ENCODE data around the gene ZC3H13. TPM values are rescaled to one million over a fixed set of nuclear protein-coding genes. Genes with fewer than 3 reads are reported as not detected.
"Not testable (repeated sequence)": the region's sequence is repeated elsewhere in the genome, so short reads cannot be mapped to it uniquely, and the experiment has no call there.

Gene ZC3H13
- total RNA-seq, 2 experiments from 2014 or later: 38.2 to 42.2 TPM

DNA sequence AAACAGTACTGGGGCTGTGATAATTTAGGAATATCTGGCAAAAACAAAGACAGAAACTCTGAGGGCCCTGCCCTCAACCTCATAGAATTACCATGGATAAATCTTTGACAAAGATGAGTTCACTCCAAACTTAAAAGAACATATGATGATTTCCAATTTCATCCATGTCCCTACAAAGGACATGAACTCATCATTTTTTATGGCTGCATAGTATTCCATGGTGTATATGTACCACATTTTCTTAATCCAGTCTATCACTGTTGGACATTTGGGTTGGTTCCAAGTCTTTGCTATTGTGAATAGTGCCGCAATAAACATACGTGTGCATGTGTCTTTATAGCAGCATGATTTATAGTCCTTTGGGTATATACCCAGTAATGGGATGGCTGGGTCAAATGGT is 71.4 kb downstream of the ZC3H13 start:
- H3K4me1 Mint-ChIP-seq (ENCODE audit: low read depth); DNase-seq; CTCF ChIA-PET; H3K4me3 Mint-ChIP-seq; H3K27ac Mint-ChIP-seq; intact Hi-C loops (cut with micrococcal nuclease); H3K27me3 Mint-ChIP-seq (ENCODE audit: low read depth); H3K9me3 Mint-ChIP-seq: not testable (repeated sequence)
- H3K36me3 Mint-ChIP-seq (ENCODE audit: low read depth): peaks cover 50% of the 10 kb centered on the region

DNA sequence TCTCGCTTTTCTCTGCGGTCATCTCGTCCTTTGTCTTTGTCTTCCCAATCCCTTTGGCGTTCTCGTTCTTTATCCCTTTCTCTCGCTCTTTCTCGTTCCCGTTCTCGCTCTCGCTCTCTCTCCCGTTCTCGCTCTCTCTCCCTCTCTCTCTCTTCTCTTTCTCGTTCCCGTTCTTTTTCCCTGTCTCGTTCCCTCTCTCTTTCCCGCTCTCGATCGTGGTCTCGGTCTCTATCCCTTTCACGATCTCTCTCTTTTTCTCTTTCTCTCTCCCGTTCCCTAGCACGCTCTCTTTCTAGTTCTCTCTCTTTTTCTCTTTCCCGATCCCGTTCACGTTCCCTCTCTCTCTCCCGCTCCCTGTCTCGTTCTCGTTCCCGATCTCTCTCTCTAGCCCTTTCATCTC is 77.2 kb downstream of the ZC3H13 start:
- H3K4me3 Mint-ChIP-seq: no peak overlapping the region
- H3K27ac Mint-ChIP-seq: no peak overlapping the region
- CTCF ChIA-PET: interaction anchor here (0.6 kb wide), 1 partner anchor 104 kb away, joined by 3 read pairs; no protein-coding TSS in a partner anchor

DNA sequence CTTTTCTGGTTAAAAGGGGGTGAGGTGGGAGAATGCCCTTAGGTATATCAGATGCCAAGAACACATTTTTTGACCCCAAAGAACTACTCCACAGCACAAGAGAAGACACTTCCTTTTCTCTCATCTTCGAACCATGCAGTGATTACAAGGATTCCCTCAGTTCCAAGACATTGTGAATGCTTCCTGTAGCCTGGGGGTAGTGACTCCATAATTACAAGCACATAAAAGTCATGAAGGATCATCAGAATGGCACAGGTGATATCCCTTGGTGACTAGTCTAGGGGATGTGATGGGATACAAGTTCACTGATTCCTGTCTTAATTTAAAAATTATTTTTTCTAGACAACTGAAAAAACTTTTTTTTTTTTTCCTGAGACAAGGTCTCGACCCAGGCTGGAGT is 78.0 kb downstream of the ZC3H13 start:
- DNase-seq: no peak
- intact Hi-C loops (cut with micrococcal nuclease): no loop called here
- Mint-ChIP-seq H3K4me1 (ENCODE audit: low read depth) (no peaks in the 10 kb centered on the region), H3K27ac (no peak overlapping the region), H3K4me3 (no peak overlapping the region), H3K9me3 (no peaks in the 10 kb centered on the region), H3K27me3 (ENCODE audit: low read depth) (no peaks in the 10 kb centered on the region), H3K36me3 (ENCODE audit: low read depth) (peaks cover 31% of the 10 kb centered on the region)
- CTCF ChIA-PET: no interaction called here

More for the DNA sequence above, 77.2 kb downstream of the ZC3H13 start:
- Mint-ChIP-seq H3K27me3 (ENCODE audit: low read depth) (no peaks in the 10 kb centered on the region), H3K4me1 (ENCODE audit: low read depth) (no peaks in the 10 kb centered on the region), H3K9me3 (no peaks in the 10 kb centered on the region), H3K36me3 (ENCODE audit: low read depth) (peaks cover 31% of the 10 kb centered on the region)
- intact Hi-C loops (cut with micrococcal nuclease): no loop called here
- no peak for DNase-seq

DNA sequence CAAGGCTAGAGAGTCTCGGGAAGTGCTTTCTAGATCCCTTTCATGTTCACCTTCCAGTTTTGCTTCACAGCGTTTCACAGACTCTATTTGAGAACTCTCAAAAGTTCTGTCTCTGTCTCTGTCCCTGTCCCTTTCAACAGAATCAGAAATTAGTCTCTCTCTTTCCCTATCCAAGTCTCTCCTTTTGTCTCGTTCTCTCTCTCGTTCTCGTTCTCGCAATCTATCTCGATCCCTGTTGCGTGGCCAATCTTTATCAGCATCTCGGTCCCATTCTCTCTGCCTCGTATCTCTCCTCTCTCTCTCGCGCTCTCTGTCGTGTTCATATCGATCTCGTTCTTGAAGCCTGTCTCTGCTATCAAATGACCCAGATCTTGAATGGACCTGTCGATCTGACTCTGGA is 85.0 kb downstream of the ZC3H13 start:
- H3K4me3 Mint-ChIP-seq: no peak overlapping the region
- intact Hi-C loops (cut with micrococcal nuclease): loop anchor here (5.0 kb wide), 1 partner anchor 115 kb away; the partner anchor contains the start of gene SIAH3
- no peak overlapping the region for H3K27ac Mint-ChIP-seq
- CTCF ChIA-PET: no interaction called here
- peaks cover 37% of the 10 kb centered on the region for H3K36me3 Mint-ChIP-seq (ENCODE audit: low read depth)
- no peaks in the 10 kb centered on the region for H3K9me3 Mint-ChIP-seq
- no peak for DNase-seq
- peaks cover 14% of the 10 kb centered on the region for H3K4me1 Mint-ChIP-seq (ENCODE audit: low read depth)
- no peaks in the 10 kb centered on the region for H3K27me3 Mint-ChIP-seq (ENCODE audit: low read depth)

DNA sequence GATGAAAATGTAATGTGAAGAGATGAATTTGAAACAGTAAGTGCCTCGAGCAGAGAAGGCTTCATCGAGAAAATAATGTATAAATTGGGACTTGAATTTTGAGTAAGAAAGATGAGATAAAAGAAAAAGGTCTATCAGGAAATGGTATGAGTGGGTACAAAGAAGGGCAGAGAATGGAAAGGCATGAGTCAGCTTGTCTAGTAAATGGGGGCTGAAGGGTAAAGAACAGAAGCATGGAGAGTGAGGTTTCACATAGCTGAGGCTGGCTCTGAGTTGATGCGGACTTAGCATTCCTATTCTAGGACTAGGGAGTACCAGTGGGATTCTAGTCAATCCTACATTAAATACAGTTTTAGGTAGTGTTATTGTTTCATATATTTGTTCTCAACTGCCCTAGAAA is 85.8 kb downstream of the ZC3H13 start:
- H3K27me3 Mint-ChIP-seq (ENCODE audit: low read depth): no peaks in the 10 kb centered on the region
- no peaks in the 10 kb centered on the region for H3K9me3 Mint-ChIP-seq
- H3K27ac Mint-ChIP-seq: peak overlapping the region; percentile 50
- DNase-seq: peak; percentile 12
- peaks cover 14% of the 10 kb centered on the region for H3K4me1 Mint-ChIP-seq (ENCODE audit: low read depth)
- intact Hi-C loops (cut with micrococcal nuclease): loop anchor here (5.0 kb wide), 1 partner anchor 114 kb away; the partner anchor contains the start of gene SIAH3
- H3K4me3 Mint-ChIP-seq: no peak overlapping the region
- peaks cover 37% of the 10 kb centered on the region for H3K36me3 Mint-ChIP-seq (ENCODE audit: low read depth)
- CTCF ChIA-PET: interaction anchor here (0.5 to 0.8 kb wide), 3 partner anchors 84 to 174 kb away, joined by 3 to 5 read pairs (median 3); no protein-coding TSS in a partner anchor

DNA sequence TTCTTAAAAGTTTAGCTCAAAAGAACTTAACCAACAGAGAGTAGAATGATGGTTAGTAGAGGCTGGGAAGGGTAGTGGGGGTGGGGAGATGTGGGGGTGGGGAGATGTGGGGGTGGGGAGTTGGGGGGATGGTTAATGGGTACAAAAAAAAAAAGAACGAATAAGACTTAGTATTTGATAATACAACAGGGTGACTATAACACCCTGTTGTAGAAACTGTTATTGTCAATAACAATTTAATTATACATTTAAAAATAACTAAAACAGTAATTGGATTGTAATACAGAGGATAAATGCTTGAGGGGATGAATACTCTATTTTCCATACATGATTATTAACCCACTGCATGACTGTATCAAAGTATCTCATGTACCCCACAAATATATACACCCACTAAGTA is 91.1 kb downstream of the ZC3H13 start:
- Mint-ChIP-seq H3K4me1 (ENCODE audit: low read depth) (peaks cover 9% of the 10 kb centered on the region), H3K27ac (no peak overlapping the region), H3K27me3 (ENCODE audit: low read depth) (no peaks in the 10 kb centered on the region), H3K9me3 (no peaks in the 10 kb centered on the region), H3K4me3 (no peak overlapping the region), H3K36me3 (ENCODE audit: low read depth) (peaks cover 35% of the 10 kb centered on the region)
- DNase-seq: no peak
- CTCF ChIA-PET: interaction anchor here (0.6 kb wide), 1 partner anchor 39 kb away, joined by 3 read pairs; no protein-coding TSS in a partner anchor
- intact Hi-C loops (cut with micrococcal nuclease): no loop called here

DNA sequence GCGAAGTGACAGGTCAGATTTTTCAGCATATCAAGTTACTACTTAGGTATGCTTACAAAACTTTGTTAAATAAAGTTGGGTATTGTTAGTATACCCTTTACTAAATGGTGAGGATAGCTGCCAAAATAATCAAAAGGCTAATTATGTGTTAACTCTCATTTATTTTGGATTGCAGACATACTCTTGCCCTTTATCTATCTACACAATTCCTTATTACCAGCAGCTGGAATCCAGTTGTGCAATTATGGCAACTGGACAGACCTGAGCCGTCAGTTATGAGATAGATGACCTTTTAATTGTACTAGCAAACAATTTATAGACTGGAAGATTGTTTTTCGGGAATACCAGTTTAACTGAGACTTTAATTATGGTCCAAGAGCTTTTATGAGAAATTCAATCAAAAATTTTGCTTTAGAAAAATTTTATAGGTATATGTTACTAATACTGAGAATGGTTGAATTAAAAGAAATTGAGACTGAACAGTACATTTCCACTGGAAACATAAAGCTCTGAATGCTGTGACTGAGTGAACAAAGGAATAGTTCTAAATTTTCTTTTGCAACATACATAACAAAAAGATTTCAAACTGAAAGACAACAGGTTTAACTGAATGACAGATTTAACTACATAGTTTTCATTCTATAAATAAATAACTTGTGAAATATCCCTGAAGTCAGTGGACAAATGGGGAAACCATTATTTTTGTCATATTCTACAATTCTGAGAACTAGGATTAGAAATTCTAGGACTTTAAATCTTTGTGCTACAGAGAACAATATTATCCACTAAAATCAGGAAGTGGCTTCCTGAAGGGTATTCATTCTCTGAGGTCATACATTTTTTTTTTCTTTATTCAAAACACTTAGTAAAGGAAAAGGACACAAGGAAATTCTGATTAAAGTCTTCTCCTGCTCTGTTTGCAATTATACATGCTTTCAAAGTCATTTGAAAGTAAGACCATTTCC is 97.4 kb downstream of the ZC3H13 start:
- CTCF ChIA-PET: no interaction called here
- DNase-seq: no peak
- no peaks in the 10 kb centered on the region for H3K9me3 Mint-ChIP-seq
- H3K4me3 Mint-ChIP-seq: no peak overlapping the region
- H3K4me1 Mint-ChIP-seq (ENCODE audit: low read depth): no peaks in the 10 kb centered on the region
- intact Hi-C loops (cut with micrococcal nuclease): no loop called here
- H3K36me3 Mint-ChIP-seq (ENCODE audit: low read depth): peaks cover 30% of the 10 kb centered on the region
- no peak overlapping the region for H3K27ac Mint-ChIP-seq
- H3K27me3 Mint-ChIP-seq (ENCODE audit: low read depth): no peaks in the 10 kb centered on the region

DNA sequence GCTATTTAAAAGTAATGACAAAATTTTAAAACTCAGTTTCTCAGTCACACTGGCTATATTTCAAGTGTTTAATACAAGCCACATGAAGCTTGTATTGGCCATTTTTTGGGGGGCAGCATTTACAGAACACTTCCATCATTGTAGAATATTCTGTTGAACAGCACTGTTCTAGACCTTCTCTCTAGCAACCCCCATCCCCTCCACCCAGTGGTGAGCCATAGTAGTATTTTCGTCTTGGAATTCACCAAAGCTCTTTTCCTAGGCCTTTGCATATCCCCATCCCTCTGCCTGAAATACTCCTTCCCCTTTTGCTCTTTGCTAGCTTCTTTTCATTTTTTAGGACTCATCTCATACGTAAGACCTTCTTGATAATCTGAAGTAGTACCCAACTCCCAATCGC is 99.5 kb downstream of the ZC3H13 start:
- intact Hi-C loops (cut with micrococcal nuclease): no loop called here
- Mint-ChIP-seq H3K9me3 (no peaks in the 10 kb centered on the region), H3K27me3 (ENCODE audit: low read depth) (no peaks in the 10 kb centered on the region), H3K27ac (no peak overlapping the region), H3K36me3 (ENCODE audit: low read depth) (peaks cover 23% of the 10 kb centered on the region), H3K4me3 (no peak overlapping the region), H3K4me1 (ENCODE audit: low read depth) (no peaks in the 10 kb centered on the region)
- CTCF ChIA-PET: interaction anchor here (1.6 kb wide), 1 partner anchor 11 kb away, joined by 5 read pairs; no protein-coding TSS in a partner anchor
- DNase-seq: no peak

DNA sequence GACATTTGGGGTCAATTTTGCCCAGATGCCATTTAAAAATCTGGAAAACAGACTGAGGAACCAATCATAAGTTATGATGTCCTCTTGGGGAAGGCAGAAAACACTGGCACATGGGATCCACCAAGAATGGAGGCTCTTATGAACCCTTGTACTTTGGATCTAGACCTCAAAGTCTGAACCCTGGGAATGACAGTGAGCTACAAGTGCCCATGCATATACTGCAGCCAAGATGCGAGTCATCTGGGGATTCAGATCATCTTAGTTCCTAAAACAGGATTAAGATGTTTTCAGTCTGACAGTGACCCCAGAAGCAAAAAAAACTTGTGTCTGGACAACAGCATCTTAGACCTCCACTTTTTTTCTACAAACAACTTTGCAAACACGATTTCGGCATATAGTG is 100.8 kb downstream of the ZC3H13 start:
- DNase-seq: no peak
- Mint-ChIP-seq H3K27ac (no peak overlapping the region), H3K4me1 (ENCODE audit: low read depth) (no peaks in the 10 kb centered on the region), H3K27me3 (ENCODE audit: low read depth) (no peaks in the 10 kb centered on the region), H3K4me3 (no peak overlapping the region), H3K9me3 (no peaks in the 10 kb centered on the region), H3K36me3 (ENCODE audit: low read depth) (peaks cover 13% of the 10 kb centered on the region)
- intact Hi-C loops (cut with micrococcal nuclease): no loop called here
- CTCF ChIA-PET: interaction anchor here (0.7 kb wide), 2 partner anchors 48 to 234 kb away, joined by 3 to 5 read pairs; no protein-coding TSS in a partner anchor

DNA sequence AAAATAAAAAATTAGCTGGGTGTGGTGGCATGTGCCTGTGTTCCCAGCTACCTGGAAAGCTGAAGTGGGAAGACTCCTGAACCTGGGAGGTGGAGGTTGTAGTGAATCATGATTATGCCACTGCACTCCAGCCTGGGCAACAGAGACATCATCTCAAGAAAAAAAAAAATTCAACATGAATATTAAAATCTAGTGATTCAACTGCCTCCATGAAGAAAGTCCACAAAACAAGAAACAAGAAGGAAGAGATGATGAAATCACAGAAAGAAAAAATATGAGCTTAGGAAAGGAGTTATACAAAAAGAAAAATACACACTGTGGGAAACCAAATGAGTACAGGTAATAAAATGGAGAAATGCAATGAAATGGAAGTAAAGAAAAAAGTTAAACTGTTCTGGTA is 101.4 kb downstream of the ZC3H13 start:
- H3K4me1 Mint-ChIP-seq (ENCODE audit: low read depth): no peaks in the 10 kb centered on the region
- H3K9me3 Mint-ChIP-seq: no peaks in the 10 kb centered on the region
- H3K4me3 Mint-ChIP-seq: no peak overlapping the region
- H3K27me3 Mint-ChIP-seq (ENCODE audit: low read depth): no peaks in the 10 kb centered on the region
- intact Hi-C loops (cut with micrococcal nuclease): no loop called here
- DNase-seq: no peak
- H3K27ac Mint-ChIP-seq: peak overlapping the region; percentile 1
- CTCF ChIA-PET: interaction anchor here (0.7 kb wide), 1 partner anchor 48 kb away, joined by 5 read pairs; no protein-coding TSS in a partner anchor
- peaks cover 9% of the 10 kb centered on the region for H3K36me3 Mint-ChIP-seq (ENCODE audit: low read depth)

DNA sequence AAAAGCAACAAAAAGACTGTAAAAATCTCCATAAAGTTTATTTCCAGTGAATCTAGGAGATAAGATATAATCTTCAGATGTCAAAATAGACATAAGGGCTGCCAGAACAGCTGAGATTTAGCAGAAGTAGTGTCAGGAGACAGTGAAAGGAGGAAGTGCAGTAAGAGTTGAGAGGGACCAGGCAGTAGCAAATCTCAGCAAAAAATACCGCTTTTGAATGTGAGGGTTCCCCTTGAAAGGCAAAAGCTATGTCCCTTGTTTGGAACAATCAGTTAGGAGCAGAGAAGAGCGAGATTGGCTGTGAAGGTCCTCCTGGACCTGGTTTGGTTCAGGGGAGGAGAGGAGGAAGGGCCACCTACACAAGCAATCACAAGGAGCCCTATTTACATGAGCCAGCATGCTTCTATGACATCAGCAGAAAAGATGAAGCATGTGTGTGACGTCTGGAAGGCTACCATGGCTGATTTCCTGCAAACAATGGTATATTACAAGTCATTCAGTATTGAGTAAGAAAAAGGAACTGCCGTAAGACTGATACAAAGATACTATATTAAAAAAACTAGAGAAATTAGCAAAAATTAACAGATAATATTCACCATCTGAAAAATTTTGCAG is 102.1 kb downstream of the ZC3H13 start:
- CTCF ChIA-PET: no interaction called here
- intact Hi-C loops (cut with micrococcal nuclease): no loop called here

DNA sequence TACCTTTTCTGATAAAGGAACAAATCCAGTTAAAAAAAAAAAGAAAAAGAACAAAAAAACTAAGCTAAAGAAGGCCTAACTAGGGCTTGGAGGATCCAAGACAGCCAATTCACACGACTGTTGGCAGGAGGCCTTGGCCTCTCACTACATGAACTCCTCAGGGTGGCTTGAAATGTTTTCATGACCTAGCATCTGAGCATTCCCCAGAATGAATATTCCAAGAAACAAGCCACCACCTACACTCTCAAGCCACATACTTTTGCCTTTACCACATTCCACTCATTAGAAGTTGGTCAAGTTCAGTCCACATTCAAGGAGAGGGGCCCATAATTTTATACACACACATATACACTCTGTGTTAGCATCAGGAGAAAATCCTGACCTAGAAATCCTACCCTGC is 103.4 kb downstream of the ZC3H13 start:
- CTCF ChIA-PET: no interaction called here
- no peak overlapping the region for H3K27ac Mint-ChIP-seq
- no peaks in the 10 kb centered on the region for H3K27me3 Mint-ChIP-seq (ENCODE audit: low read depth)
- intact Hi-C loops (cut with micrococcal nuclease): no loop called here
- H3K9me3 Mint-ChIP-seq: no peaks in the 10 kb centered on the region
- DNase-seq: no peak
- no peaks in the 10 kb centered on the region for H3K4me1 Mint-ChIP-seq (ENCODE audit: low read depth)
- H3K36me3 Mint-ChIP-seq (ENCODE audit: low read depth): no peaks in the 10 kb centered on the region
- no peak overlapping the region for H3K4me3 Mint-ChIP-seq

More for the DNA sequence above, 102.1 kb downstream of the ZC3H13 start:
- Mint-ChIP-seq H3K27me3 (ENCODE audit: low read depth) (no peaks in the 10 kb centered on the region), H3K9me3 (no peaks in the 10 kb centered on the region), H3K36me3 (ENCODE audit: low read depth) (peaks cover 6% of the 10 kb centered on the region), H3K4me3 (no peak overlapping the region), H3K4me1 (ENCODE audit: low read depth) (no peaks in the 10 kb centered on the region), H3K27ac (no peak overlapping the region)
- no peak for DNase-seq
